Measurements from ENCODE around the gene PTTG1IP.
A peak's percentile ranks its signal among the peaks of the same experiment; 100 is the strongest.

Gene PTTG1IP

GRCh38 chr21:44802396-44803153 is 70.9 kb downstream of the PTTG1IP start:
- Histone ChIP-seq H3K4me3 (ENCODE audit: insufficient read depth, low read depth, low read length, poor library complexity, severe bottlenecking) (peak overlapping the region; percentile 70), H3K9me3 (ENCODE audit: control insufficient read depth, low read length) (no peaks in the 10 kb centered on the region), H3K4me1 (ENCODE audit: control insufficient read depth, insufficient read depth, low read length, poor library complexity, severe bottlenecking) (peaks cover 17% of the 10 kb centered on the region), H3K36me3 (ENCODE audit: control insufficient read depth, insufficient read depth, low read length) (peaks cover 14% of the 10 kb centered on the region), H3K27me3 (replicated peaks; ENCODE audit: control insufficient read depth, insufficient read depth, low read length, poor library complexity, severe bottlenecking) (no peaks in the 10 kb centered on the region), H3K27ac (ENCODE audit: insufficient read depth, low read length, poor library complexity, severe bottlenecking) (peak overlapping the region; percentile 55)
- no peak for DNase-seq

- Histone ChIP-seq H3K4me3 (ENCODE audit: insufficient read depth, low read depth, low read length, poor library complexity, severe bottlenecking) (peak within 1 kb of the TSS; percentile 70), H3K36me3 (ENCODE audit: control insufficient read depth, insufficient read depth, low read length) (peaks cover 10% of the 10 kb centered on the region)
Observed at GRCh38 chr21:44801468-44802395, 71.8 kb downstream of the PTTG1IP start, which contains the start of gene UBE2G2. Gene UBE2G2 (minus strand): TSS chr21:44801820. CDS start chr21:44801748, 72 bp downstream.

GRCh38 chr21:44800971-44801467 is 72.5 kb downstream of the PTTG1IP start:
- Histone ChIP-seq H3K4me3 (ENCODE audit: insufficient read depth, low read depth, low read length, poor library complexity, severe bottlenecking) (peak overlapping the region; percentile 70), H3K4me1 (ENCODE audit: control insufficient read depth, insufficient read depth, low read length, poor library complexity, severe bottlenecking) (peaks cover 17% of the 10 kb centered on the region), H3K36me3 (ENCODE audit: control insufficient read depth, insufficient read depth, low read length) (peaks cover 8% of the 10 kb centered on the region), H3K9me3 (ENCODE audit: control insufficient read depth, low read length) (no peaks in the 10 kb centered on the region), H3K27ac (ENCODE audit: insufficient read depth, low read length, poor library complexity, severe bottlenecking) (peak overlapping the region; percentile 55), H3K27me3 (replicated peaks; ENCODE audit: control insufficient read depth, insufficient read depth, low read length, poor library complexity, severe bottlenecking) (no peaks in the 10 kb centered on the region)
- no peak for DNase-seq

More at GRCh38 chr21:44801468-44802395, 71.8 kb downstream of the PTTG1IP start, which contains the start of gene UBE2G2:
- Histone ChIP-seq H3K9me3 (ENCODE audit: control insufficient read depth, low read length) (no peaks in the 10 kb centered on the region), H3K27me3 (replicated peaks; ENCODE audit: control insufficient read depth, insufficient read depth, low read length, poor library complexity, severe bottlenecking) (no peaks in the 10 kb centered on the region), H3K4me1 (ENCODE audit: control insufficient read depth, insufficient read depth, low read length, poor library complexity, severe bottlenecking) (peaks cover 17% of the 10 kb centered on the region), H3K27ac (ENCODE audit: insufficient read depth, low read length, poor library complexity, severe bottlenecking) (peak within 1 kb of the TSS; percentile 55)
- peak; percentile 64 to 78 (median 77) for DNase-seq

- H3K36me3 ChIP-seq (ENCODE audit: control insufficient read depth, insufficient read depth, low read length) = peaks cover 8% of the 10 kb centered on the region
- no peak for DNase-seq
Observed at GRCh38 chr21:44800103-44800502, 73.4 kb downstream of the PTTG1IP start.

GRCh38 chr21:44799646-44800045 is 73.8 kb downstream of the PTTG1IP start:
- peaks cover 4% of the 10 kb centered on the region for H3K36me3 ChIP-seq (ENCODE audit: control insufficient read depth, insufficient read depth, low read length)
- H3K9me3 ChIP-seq (ENCODE audit: control insufficient read depth, low read length) = no peaks in the 10 kb centered on the region
- H3K4me1 ChIP-seq (ENCODE audit: control insufficient read depth, insufficient read depth, low read length, poor library complexity, severe bottlenecking) = peaks cover 17% of the 10 kb centered on the region
- no peaks in the 10 kb centered on the region for H3K27me3 ChIP-seq (replicated peaks; ENCODE audit: control insufficient read depth, insufficient read depth, low read length, poor library complexity, severe bottlenecking)
- H3K4me3 ChIP-seq (ENCODE audit: insufficient read depth, low read depth, low read length, poor library complexity, severe bottlenecking) = no peak overlapping the region
- no peak for DNase-seq
- H3K27ac ChIP-seq (ENCODE audit: insufficient read depth, low read length, poor library complexity, severe bottlenecking) = no peak overlapping the region

More at GRCh38 chr21:44800103-44800502, 73.4 kb downstream of the PTTG1IP start:
- Histone ChIP-seq H3K4me1 (ENCODE audit: control insufficient read depth, insufficient read depth, low read length, poor library complexity, severe bottlenecking) (peaks cover 17% of the 10 kb centered on the region), H3K27me3 (replicated peaks; ENCODE audit: control insufficient read depth, insufficient read depth, low read length, poor library complexity, severe bottlenecking) (no peaks in the 10 kb centered on the region), H3K9me3 (ENCODE audit: control insufficient read depth, low read length) (no peaks in the 10 kb centered on the region), H3K27ac (ENCODE audit: insufficient read depth, low read length, poor library complexity, severe bottlenecking) (no peak overlapping the region), H3K4me3 (ENCODE audit: insufficient read depth, low read depth, low read length, poor library complexity, severe bottlenecking) (no peak overlapping the region)

All from effector memory CD4-positive, alpha-beta T cell (primary cell).